ENCODE results near the gene HOXA9.

DNA sequence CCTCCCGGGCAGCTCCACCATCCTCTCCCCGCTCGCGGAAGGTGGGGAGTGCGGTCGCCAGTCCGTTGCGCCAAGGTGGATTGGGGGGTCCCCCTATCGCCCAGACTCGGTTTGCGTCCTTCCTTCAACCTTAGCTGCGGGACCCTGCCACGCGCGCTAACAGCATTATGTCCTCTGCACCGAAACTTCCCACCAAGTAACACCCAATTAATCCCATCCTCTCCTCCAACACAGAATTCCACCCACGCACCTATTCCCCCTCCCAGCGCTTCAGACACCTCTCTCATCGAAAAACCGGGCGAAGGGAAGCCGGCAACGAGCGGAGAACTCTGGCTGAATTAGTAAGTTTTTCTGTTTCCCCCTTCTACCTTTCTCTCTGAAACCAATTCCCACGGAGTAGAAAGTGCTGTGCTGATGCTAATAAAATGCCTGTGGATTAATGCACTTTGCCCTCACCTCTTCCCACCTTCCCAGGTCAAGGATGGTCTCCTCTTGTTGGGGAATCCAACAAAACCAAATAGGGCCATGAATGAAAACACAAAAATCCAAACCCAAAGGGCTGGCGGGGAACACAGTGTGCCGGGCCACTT is 13.9 kb downstream of the HOXA9 start:
- no peak for TF ChIP-seq GABPA (IDR thresholded peaks at IDR 0.05; ENCODE audit: low read depth)
- TF ChIP-seq SIN3A (IDR thresholded peaks at IDR 0.05; ENCODE audit: low read depth, low read length): no peak
- TF ChIP-seq, protein P1, sequence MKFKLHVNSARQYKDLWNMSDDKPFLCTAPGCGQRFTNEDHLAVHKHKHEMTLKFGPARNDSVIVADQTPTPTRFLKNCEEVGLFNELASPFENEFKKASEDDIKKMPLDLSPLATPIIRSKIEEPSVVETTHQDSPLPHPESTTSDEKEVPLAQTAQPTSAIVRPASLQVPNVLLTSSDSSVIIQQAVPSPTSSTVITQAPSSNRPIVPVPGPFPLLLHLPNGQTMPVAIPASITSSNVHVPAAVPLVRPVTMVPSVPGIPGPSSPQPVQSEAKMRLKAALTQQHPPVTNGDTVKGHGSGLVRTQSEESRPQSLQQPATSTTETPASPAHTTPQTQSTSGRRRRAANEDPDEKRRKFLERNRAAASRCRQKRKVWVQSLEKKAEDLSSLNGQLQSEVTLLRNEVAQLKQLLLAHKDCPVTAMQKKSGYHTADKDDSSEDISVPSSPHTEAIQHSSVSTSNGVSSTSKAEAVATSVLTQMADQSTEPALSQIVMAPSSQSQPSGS (IDR thresholded peaks at IDR 0.05; ENCODE audit: low read length): no peak
- no peak for TF ChIP-seq EZH2 (IDR thresholded peaks at IDR 0.05; ENCODE audit: borderline replicate concordance, control insufficient read depth, low read depth, low read length)
- TF ChIP-seq, protein P2, sequence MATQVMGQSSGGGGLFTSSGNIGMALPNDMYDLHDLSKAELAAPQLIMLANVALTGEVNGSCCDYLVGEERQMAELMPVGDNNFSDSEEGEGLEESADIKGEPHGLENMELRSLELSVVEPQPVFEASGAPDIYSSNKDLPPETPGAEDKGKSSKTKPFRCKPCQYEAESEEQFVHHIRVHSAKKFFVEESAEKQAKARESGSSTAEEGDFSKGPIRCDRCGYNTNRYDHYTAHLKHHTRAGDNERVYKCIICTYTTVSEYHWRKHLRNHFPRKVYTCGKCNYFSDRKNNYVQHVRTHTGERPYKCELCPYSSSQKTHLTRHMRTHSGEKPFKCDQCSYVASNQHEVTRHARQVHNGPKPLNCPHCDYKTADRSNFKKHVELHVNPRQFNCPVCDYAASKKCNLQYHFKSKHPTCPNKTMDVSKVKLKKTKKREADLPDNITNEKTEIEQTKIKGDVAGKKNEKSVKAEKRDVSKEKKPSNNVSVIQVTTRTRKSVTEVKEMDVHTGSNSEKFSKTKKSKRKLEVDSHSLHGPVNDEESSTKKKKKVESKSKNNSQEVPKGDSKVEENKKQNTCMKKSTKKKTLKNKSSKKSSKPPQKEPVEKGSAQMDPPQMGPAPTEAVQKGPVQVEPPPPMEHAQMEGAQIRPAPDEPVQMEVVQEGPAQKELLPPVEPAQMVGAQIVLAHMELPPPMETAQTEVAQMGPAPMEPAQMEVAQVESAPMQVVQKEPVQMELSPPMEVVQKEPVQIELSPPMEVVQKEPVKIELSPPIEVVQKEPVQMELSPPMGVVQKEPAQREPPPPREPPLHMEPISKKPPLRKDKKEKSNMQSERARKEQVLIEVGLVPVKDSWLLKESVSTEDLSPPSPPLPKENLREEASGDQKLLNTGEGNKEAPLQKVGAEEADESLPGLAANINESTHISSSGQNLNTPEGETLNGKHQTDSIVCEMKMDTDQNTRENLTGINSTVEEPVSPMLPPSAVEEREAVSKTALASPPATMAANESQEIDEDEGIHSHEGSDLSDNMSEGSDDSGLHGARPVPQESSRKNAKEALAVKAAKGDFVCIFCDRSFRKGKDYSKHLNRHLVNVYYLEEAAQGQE (IDR thresholded peaks at IDR 0.05; ENCODE audit: low read depth, low read length): no peak
- TF ChIP-seq, protein P3, sequence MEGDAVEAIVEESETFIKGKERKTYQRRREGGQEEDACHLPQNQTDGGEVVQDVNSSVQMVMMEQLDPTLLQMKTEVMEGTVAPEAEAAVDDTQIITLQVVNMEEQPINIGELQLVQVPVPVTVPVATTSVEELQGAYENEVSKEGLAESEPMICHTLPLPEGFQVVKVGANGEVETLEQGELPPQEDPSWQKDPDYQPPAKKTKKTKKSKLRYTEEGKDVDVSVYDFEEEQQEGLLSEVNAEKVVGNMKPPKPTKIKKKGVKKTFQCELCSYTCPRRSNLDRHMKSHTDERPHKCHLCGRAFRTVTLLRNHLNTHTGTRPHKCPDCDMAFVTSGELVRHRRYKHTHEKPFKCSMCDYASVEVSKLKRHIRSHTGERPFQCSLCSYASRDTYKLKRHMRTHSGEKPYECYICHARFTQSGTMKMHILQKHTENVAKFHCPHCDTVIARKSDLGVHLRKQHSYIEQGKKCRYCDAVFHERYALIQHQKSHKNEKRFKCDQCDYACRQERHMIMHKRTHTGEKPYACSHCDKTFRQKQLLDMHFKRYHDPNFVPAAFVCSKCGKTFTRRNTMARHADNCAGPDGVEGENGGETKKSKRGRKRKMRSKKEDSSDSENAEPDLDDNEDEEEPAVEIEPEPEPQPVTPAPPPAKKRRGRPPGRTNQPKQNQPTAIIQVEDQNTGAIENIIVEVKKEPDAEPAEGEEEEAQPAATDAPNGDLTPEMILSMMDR (IDR thresholded peaks at IDR 0.05 in 2 of 3, conservative IDR thresholded peaks at IDR 0.05 in 1 of 3; ENCODE audit: control insufficient read depth in 2 of 3, extremely low read depth in 1 of 3, insufficient read depth in 1 of 3, low read depth in 3 of 3, low read length in 3 of 3): peak in 1 of 3 experiments; percentile 6; a peak in 1 of 6 replicates
- TF ChIP-seq TAF1 (IDR thresholded peaks at IDR 0.05; ENCODE audit: borderline replicate concordance, low read depth, low read length): no peak
- no peak for TF ChIP-seq POLR2A (IDR thresholded peaks at IDR 0.05; ENCODE audit: low read depth, low read length)
- TF ChIP-seq, protein P4, sequence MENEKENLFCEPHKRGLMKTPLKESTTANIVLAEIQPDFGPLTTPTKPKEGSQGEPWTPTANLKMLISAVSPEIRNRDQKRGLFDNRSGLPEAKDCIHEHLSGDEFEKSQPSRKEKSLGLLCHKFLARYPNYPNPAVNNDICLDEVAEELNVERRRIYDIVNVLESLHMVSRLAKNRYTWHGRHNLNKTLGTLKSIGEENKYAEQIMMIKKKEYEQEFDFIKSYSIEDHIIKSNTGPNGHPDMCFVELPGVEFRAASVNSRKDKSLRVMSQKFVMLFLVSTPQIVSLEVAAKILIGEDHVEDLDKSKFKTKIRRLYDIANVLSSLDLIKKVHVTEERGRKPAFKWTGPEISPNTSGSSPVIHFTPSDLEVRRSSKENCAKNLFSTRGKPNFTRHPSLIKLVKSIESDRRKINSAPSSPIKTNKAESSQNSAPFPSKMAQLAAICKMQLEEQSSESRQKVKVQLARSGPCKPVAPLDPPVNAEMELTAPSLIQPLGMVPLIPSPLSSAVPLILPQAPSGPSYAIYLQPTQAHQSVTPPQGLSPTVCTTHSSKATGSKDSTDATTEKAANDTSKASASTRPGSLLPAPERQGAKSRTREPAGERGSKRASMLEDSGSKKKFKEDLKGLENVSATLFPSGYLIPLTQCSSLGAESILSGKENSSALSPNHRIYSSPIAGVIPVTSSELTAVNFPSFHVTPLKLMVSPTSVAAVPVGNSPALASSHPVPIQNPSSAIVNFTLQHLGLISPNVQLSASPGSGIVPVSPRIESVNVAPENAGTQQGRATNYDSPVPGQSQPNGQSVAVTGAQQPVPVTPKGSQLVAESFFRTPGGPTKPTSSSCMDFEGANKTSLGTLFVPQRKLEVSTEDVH (IDR thresholded peaks at IDR 0.05; ENCODE audit: low read depth, partially characterized antibody): no peak
- no peak for TF ChIP-seq RELA (IDR thresholded peaks at IDR 0.05; ENCODE audit: borderline replicate concordance, partially characterized antibody)
- no peak for TF ChIP-seq PML (IDR thresholded peaks at IDR 0.05; ENCODE audit: low read length)

Data from GM12878 (cell line).